Fibroblast of pulmonary artery (primary cell): ENCODE results near the gene TIAM2.
A peak's percentile ranks its signal among the peaks of the same experiment; 100 is the strongest.

Source experiments
- DNase-seq: peaks from one replicate; pipeline ENCODE4 v3.0.0-alpha.2; 2010; ENCODE audit warnings: low read depth
- H3K4me3 ChIP-seq: replicated peaks from 2 replicates; pipeline ENCODE4 v1.5.1; 2011; ENCODE audit warnings: low read depth, mild to moderate bottlenecking, control low read depth, low read length, moderate library complexity
- TF ChIP-seq, protein P1 (sequence below): IDR thresholded peaks from 2 replicates; pipeline ENCODE4 v1.5.1; 2011; ENCODE audit warnings: mild to moderate bottlenecking, control low read depth, low read length, inconsistent platforms; ENCODE audit errors: missing control alignments

Gene TIAM2

DNA sequence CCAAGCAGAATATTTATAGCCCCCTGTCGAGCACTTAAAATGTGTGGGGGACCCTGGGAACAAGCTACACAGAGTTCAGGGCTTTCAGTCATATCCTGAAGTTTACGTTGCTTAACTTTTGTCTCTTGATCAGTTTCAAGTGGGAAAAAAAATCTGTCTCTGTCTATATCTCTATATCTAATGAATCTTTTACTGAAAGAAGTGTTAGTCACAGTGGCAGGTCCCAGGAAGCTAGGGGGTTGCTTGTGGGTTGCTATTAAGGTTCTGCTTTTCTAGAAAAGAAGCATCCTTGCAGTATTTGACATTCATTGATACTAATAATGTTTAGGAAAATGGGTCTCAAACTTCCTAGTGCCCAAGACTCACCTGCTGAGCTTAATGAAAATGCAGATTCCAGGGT is 192.0 kb downstream of the TIAM2 start:
- TF ChIP-seq, protein P1, sequence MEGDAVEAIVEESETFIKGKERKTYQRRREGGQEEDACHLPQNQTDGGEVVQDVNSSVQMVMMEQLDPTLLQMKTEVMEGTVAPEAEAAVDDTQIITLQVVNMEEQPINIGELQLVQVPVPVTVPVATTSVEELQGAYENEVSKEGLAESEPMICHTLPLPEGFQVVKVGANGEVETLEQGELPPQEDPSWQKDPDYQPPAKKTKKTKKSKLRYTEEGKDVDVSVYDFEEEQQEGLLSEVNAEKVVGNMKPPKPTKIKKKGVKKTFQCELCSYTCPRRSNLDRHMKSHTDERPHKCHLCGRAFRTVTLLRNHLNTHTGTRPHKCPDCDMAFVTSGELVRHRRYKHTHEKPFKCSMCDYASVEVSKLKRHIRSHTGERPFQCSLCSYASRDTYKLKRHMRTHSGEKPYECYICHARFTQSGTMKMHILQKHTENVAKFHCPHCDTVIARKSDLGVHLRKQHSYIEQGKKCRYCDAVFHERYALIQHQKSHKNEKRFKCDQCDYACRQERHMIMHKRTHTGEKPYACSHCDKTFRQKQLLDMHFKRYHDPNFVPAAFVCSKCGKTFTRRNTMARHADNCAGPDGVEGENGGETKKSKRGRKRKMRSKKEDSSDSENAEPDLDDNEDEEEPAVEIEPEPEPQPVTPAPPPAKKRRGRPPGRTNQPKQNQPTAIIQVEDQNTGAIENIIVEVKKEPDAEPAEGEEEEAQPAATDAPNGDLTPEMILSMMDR: no peak
- DNase-seq: no peak
- no peak overlapping the region for H3K4me3 ChIP-seq

DNA sequence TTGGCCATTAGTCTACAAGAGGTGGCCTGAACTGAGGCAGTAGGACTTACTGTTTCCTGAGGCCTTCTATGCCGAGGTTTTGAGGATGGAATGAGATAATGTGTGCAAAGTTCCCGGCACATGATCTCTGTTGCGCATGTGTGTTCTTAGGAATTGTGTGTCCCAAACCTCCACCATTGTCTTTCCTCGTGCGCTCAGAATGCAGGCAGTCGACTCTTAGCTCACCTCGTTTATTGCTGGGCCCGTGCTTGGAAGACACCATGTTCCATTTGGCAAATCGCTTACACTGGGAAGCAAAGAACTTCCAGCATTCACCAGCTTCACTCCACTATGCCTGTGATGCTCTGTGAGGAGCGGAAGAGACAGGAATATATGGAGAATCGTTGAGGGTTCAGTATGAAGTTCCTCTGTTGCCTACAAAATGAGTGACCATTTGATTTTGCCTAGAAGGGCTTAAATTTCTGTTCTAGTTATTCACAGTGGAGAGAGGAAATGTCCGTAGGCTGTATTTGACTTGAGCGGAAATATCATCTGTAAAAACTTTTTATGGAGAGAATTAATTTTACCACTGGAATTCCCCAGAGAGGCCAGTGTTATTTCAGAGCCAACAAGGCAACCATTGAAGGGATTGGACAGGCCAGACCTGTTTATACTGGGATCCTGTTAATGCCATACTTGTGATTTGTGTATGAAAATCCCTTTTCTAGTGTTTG is 193.0 kb downstream of the TIAM2 start:
- no peak overlapping the region for H3K4me3 ChIP-seq
- no peak for DNase-seq
- TF ChIP-seq, protein P1: no peak

DNA sequence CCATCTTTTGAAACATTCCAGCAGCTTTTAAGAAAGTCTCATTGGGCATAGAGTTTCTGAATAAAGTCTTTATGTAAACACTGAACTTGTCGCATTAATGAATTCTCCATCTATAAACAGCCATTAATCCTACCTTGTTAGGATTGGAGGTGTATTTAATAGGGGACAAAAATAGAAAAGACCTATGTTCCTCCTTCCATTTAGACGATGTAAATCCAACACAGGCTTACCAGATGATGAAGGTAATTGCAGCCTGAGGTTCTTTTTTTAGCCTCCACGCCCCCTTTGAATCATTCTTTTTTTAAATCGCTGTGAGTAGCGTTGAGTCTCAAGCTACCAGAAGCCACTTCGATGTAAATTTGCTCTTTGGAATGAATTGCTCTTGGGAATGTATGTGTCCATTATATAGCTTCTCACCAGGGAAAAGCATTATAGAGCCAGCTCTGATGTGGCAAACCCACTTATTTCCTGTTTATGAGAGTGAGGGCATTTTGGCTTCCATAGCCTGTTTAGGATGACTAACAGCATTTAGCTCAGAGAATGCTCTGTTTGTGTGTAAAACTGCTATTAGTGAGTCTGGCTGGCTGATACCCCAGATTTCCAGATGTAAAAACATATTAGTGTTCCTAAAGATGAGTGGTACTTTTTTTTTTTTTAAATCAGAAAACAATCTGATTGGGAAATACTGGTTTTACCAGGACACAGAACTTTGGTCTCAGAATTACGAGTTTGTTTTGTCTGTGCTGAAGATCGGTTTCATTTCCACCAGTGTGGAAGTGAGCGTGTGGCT is 193.8 kb downstream of the TIAM2 start:
- DNase-seq: peak; percentile 94
- peak overlapping the region; percentile 10 for H3K4me3 ChIP-seq
- TF ChIP-seq, protein P1: no peak

- no peak overlapping the region for H3K4me3 ChIP-seq
- DNase-seq: no peak
- TF ChIP-seq, protein P1: no peak
Observed at GRCh38 chr6:155190677-155191076, 195.6 kb downstream of the TIAM2 start.

DNA sequence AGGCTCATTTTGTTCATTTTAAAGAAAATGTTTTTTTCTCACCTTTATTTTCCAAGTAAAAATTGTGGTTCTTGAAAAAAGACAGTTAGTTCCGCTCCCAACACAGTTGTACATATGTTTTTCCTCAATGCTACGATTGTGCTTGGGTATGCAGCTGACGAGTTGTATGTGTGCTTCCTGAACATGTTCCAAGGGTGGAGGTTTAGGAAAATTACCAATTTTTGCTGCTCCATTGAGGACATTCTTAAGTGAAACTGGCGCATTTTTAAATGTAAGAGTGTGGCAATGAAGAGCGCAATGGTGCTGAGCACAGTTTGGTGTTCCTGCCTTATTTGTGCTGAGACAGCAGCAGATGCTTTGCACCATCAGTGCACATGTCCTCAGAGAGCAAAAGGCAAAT is 198.4 kb downstream of the TIAM2 start:
- H3K4me3 ChIP-seq: no peak overlapping the region
- no peak for DNase-seq
- TF ChIP-seq, protein P1: no peak

- TF ChIP-seq, protein P1: no peak
- H3K4me3 ChIP-seq: no peak overlapping the region
- DNase-seq: no peak
Observed at GRCh38 chr6:155194399-155194798, 199.3 kb downstream of the TIAM2 start.

DNA sequence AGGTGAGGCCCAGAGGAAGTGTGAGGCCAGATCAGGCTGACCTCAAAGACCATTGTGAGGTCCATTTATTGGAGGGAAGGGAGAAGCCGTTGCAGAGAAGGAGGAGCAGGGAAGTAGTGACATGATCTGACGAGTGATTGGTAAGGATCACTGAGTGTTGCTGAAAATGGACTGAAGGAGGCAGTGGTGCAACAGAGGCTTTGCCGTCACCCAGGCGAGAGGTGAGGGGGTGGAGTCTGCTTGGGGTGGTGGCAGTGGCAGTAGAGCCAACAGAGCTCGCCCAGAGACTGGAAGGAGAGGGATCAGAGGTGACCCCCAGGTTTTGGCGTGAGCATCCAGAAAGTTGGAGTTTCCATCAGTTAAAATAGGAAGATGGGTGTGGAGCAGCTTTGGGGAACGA is 200.8 kb downstream of the TIAM2 start:
- TF ChIP-seq, protein P1: no peak
- DNase-seq: no peak
- no peak overlapping the region for H3K4me3 ChIP-seq
